ENCODE measurements around the gene SSTR4.

DNA sequence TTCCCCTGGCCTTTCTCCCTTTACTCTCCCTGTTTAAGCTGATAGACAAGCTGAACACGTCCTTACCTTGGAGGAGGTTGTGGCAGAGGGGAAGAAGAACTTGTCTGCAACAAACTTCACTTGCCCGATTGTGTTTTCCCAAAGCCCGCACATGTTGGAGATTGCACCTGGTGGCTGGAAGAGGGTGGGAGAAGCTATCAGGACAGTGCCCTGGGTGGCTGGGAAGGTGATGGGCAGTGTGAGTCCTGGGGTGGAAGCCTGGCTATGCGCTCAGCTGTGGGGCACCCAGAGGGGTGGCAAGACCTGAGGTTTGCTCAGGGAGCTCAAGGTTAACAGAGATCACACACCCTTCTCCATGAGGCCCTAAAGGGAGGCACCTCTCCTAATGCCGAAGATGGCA is 25.0 kb upstream of the SSTR4 start:
- TF ChIP-seq EZH2 (IDR thresholded peaks at IDR 0.05; ENCODE audit: low read length, missing control alignments), result no peak
- TF ChIP-seq, protein P1, sequence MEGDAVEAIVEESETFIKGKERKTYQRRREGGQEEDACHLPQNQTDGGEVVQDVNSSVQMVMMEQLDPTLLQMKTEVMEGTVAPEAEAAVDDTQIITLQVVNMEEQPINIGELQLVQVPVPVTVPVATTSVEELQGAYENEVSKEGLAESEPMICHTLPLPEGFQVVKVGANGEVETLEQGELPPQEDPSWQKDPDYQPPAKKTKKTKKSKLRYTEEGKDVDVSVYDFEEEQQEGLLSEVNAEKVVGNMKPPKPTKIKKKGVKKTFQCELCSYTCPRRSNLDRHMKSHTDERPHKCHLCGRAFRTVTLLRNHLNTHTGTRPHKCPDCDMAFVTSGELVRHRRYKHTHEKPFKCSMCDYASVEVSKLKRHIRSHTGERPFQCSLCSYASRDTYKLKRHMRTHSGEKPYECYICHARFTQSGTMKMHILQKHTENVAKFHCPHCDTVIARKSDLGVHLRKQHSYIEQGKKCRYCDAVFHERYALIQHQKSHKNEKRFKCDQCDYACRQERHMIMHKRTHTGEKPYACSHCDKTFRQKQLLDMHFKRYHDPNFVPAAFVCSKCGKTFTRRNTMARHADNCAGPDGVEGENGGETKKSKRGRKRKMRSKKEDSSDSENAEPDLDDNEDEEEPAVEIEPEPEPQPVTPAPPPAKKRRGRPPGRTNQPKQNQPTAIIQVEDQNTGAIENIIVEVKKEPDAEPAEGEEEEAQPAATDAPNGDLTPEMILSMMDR (conservative IDR thresholded peaks at IDR 0.05 in 1 of 2, IDR thresholded peaks at IDR 0.05 in 1 of 2; ENCODE audit: low read depth in 1 of 2, low read length in 2 of 2), result no peak
